CD4-positive, alpha-beta T cell (primary cell): ENCODE results near the gene C1QC. TPM values are rescaled to one million over a fixed set of nuclear protein-coding genes. Genes with fewer than 3 reads are reported as not detected.

Experiments
- ATAC-seq: fragments of 200-7000 bp; cut with Tn5 transposase; one replicate; pipeline ENCODE4 v1.10.0; 2022; ENCODE audit warnings: mild to moderate bottlenecking; ENCODE audit not compliant: poor library complexity
- CTCF ChIA-PET: fragments of 350-600 bp; sonication (Branson Sonifier 250); formaldehyde crosslinking; loops from one replicate; lab custom pipeline; 2021; ENCODE audit warnings: antibody characterized with exemption, inconsistent platforms; lab: Charles Lee
- POLR2A ChIA-PET: fragments of 350-600 bp; sonication (Branson Sonifier 250); formaldehyde crosslinking; loops from one replicate; lab custom pipeline; 2021; ENCODE audit warnings: antibody characterized with exemption, inconsistent platforms; lab: Charles Lee
- DNase-seq, 14 experiments: peaks; one replicate each; pipeline ENCODE4 v3.0.0-alpha.2; 2013 to 2020; ENCODE audit warnings: mixed read lengths in 2 of 14
- H3K27ac ChIP-seq, 2 donors: one replicate each; pipeline versions ENCODE4 v1.5.1 to v1.7.0; 2013; ENCODE audit warnings: low read length in 2 of 2, low read depth in 1 of 2, mild to moderate bottlenecking in 1 of 2
- H3K27me3 ChIP-seq, 2 experiments: 1 replicate in 1 of 2; 2 replicates in 1 of 2; pipeline versions ENCODE4 v1.6.1 to v1.7.0; 2013; ENCODE audit warnings: low read length in 2 of 2, control low read depth in 1 of 2, mild to moderate bottlenecking in 1 of 2, moderate library complexity in 1 of 2; ENCODE audit not compliant: insufficient read depth in 2 of 2, control insufficient read depth in 1 of 2
- H3K36me3 ChIP-seq: one replicate; pipeline ENCODE4 v1.6.1; 2013; ENCODE audit warnings: low read length, control low read depth; ENCODE audit not compliant: insufficient read depth
- H3K4me1 ChIP-seq: one replicate; pipeline ENCODE4 v1.6.1; 2013; ENCODE audit warnings: low read length, control low read depth; ENCODE audit not compliant: insufficient read depth
- H3K4me3 ChIP-seq: one replicate; pipeline ENCODE4 v1.5.1; 2013; ENCODE audit warnings: mild to moderate bottlenecking, low read length, moderate library complexity
- H3K9me3 ChIP-seq, 2 experiments: 1 replicate in 1 of 2; 2 replicates in 1 of 2; pipeline versions ENCODE4 v1.6.1 to v1.7.0; 2013; ENCODE audit warnings: low read length in 2 of 2, mild to moderate bottlenecking in 2 of 2, control low read depth in 1 of 2, moderate library complexity in 1 of 2; ENCODE audit not compliant: control insufficient read depth in 1 of 2, insufficient read depth in 1 of 2
- H3K27ac Mint-ChIP-seq: one replicate; pipeline ENCODE4 v1.8.0; 2020; ENCODE audit warnings: mixed read lengths
- H3K27me3 Mint-ChIP-seq: one replicate; pipeline ENCODE4 v1.8.0; 2021; ENCODE audit warnings: mixed read lengths
- H3K36me3 Mint-ChIP-seq: one replicate; pipeline ENCODE4 v1.8.0; 2021; ENCODE audit warnings: low read depth, mixed read lengths
- H3K4me1 Mint-ChIP-seq: one replicate; pipeline ENCODE4 v1.8.0; 2021; ENCODE audit warnings: low read depth, mixed read lengths
- H3K4me3 Mint-ChIP-seq: one replicate; pipeline ENCODE4 v1.8.0; 2020; ENCODE audit warnings: mild to moderate bottlenecking, mixed read lengths
- H3K9me3 Mint-ChIP-seq: one replicate; pipeline ENCODE4 v1.8.0; 2020; ENCODE audit warnings: mixed read lengths
- intact Hi-C, 2 experiments: fragments of 100-400 bp; cut with DNase I in 1 of 2; cut with micrococcal nuclease in 1 of 2; formaldehyde crosslinking; loops; one replicate each; pipeline versions ENCODE4 v1.15.1 to v1.9.0; 2023 to 2025; cut with DNase I, micrococcal nuclease
- total RNA-seq, 174 experiments: library from RNA in 2 of 174; stranded (reverse) in 2 of 174; gene quantifications; one replicate each; pipeline ENCODE4 v1.2.3 and lab custom pipeline; 2021 to 2026
- TF ChIP-seq, protein P1 (sequence below): fragments of 200-600 bp; IDR thresholded peaks from one replicate; pipeline ENCODE4 v1.8.0; 2022; ENCODE audit warnings: antibody characterized with exemption, mild to moderate bottlenecking

The C1QC gene
- total RNA-seq, 2 experiments from 2014 or later, result not detected

DNA sequence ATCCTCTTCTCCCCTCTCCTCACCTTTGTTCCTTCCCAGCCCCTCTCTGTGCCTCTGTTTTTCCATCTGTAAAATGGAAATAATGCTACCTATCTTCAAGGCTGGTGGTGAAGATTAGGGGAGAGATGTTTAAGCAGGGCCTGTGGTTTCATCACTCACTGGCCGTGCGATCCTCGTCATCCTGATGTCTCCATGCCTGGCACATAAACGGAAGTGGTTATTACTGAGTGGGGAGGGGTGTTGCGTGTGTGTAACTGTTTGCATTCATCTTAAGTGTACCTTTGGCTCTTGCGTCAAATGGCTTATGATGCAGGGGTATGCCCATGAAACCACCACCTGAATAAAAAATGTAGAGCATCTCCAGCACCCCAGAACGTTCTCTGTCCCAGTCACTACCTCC, 24.2 kb upstream of the C1QC start:
- no peaks in the 10 kb centered on the region for H3K4me1 Mint-ChIP-seq
- CTCF ChIA-PET, result no interaction called here

DNA sequence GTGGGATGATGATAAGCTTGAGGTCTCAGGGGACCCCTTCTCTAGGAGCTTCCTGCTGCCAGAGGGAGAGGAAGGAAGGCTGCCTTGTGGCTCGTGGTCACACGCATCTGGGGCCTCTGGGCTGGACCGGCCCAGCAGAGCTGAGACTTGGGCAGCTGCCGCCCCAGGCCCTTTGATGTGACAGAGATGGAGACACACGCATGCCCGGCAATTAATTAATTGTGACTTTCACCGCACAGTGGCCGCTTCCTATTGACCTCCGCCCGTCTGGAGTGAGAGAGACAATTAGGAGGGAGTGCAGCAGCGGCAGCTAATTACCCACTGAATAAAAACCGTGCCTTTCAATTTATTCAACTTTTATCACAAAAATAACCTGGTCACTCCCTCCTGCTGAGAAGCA, 23.6 kb upstream of the C1QC start:
- Mint-ChIP-seq H3K4me1 (no peaks in the 10 kb centered on the region), H3K36me3 (no peaks in the 10 kb centered on the region), H3K9me3 (no peaks in the 10 kb centered on the region), H3K4me3 (no peak overlapping the region), H3K27ac (no peak overlapping the region), H3K27me3 (peaks cover 49% of the 10 kb centered on the region)
- CTCF ChIA-PET, result no interaction called here
- POLR2A ChIA-PET, result no interaction called here
- no peak overlapping the region for H3K27ac ChIP-seq
- ATAC-seq (no peak), DNase-seq (no peak)
- intact Hi-C loops, result no loop called here
- H3K4me3 ChIP-seq, result no peak overlapping the region
- H3K4me1 ChIP-seq, result no peaks in the 10 kb centered on the region
- no peaks in the 10 kb centered on the region for H3K36me3 ChIP-seq
- H3K27me3 ChIP-seq, result peaks cover 23 to 29% of the 10 kb centered on the region in 2 experiments
- TF ChIP-seq, protein P1, sequence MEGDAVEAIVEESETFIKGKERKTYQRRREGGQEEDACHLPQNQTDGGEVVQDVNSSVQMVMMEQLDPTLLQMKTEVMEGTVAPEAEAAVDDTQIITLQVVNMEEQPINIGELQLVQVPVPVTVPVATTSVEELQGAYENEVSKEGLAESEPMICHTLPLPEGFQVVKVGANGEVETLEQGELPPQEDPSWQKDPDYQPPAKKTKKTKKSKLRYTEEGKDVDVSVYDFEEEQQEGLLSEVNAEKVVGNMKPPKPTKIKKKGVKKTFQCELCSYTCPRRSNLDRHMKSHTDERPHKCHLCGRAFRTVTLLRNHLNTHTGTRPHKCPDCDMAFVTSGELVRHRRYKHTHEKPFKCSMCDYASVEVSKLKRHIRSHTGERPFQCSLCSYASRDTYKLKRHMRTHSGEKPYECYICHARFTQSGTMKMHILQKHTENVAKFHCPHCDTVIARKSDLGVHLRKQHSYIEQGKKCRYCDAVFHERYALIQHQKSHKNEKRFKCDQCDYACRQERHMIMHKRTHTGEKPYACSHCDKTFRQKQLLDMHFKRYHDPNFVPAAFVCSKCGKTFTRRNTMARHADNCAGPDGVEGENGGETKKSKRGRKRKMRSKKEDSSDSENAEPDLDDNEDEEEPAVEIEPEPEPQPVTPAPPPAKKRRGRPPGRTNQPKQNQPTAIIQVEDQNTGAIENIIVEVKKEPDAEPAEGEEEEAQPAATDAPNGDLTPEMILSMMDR, result no peak
- H3K9me3 ChIP-seq, result peaks cover 0 to 7% of the 10 kb centered on the region in 2 experiments

More for the DNA sequence above, 24.2 kb upstream of the C1QC start:
- peaks cover 49% of the 10 kb centered on the region for H3K27me3 Mint-ChIP-seq
- H3K27ac Mint-ChIP-seq, result no peak overlapping the region
- H3K27ac ChIP-seq, result no peak overlapping the region
- no peak overlapping the region for H3K4me3 ChIP-seq
- no peak for DNase-seq
- peaks cover 0 to 7% of the 10 kb centered on the region in 2 experiments for H3K9me3 ChIP-seq
- POLR2A ChIA-PET, result no interaction called here
- peaks cover 26 to 29% of the 10 kb centered on the region in 2 experiments for H3K27me3 ChIP-seq
- TF ChIP-seq, protein P1, result no peak
- no peaks in the 10 kb centered on the region for H3K36me3 Mint-ChIP-seq
- H3K4me1 ChIP-seq, result no peaks in the 10 kb centered on the region
- H3K36me3 ChIP-seq, result no peaks in the 10 kb centered on the region
- no peaks in the 10 kb centered on the region for H3K9me3 Mint-ChIP-seq
- H3K4me3 Mint-ChIP-seq, result no peak overlapping the region
- ATAC-seq, result no peak
- intact Hi-C loops, result no loop called here

DNA sequence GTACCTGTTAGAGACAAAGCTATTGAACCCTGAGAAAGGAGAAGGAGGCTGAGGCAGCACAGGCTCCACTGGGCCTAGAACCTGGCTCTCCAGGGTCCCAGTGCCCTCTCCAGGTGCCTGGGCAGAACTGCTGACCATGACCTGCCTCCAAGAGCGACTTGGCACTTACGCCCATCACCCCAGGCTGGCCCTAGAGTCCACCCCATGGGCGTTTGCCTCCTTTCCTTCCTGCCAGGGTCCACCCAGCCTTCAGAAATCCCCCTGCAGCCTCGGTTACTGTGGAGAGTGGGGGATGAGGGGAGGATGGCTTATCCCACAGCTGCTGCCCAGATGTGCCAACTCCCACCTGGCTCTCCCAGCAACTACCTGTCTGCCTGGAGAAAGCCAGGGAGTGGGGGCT, 21.7 kb upstream of the C1QC start:
- Mint-ChIP-seq H3K36me3 (no peaks in the 10 kb centered on the region), H3K9me3 (no peaks in the 10 kb centered on the region), H3K27me3 (peaks cover 65% of the 10 kb centered on the region), H3K4me3 (no peak overlapping the region), H3K4me1 (no peaks in the 10 kb centered on the region), H3K27ac (no peak overlapping the region)
- Histone ChIP-seq H3K36me3 (no peaks in the 10 kb centered on the region), H3K9me3 (peaks cover 0 to 9% of the 10 kb centered on the region in 2 experiments), H3K4me1 (no peaks in the 10 kb centered on the region), H3K27me3 (peaks cover 21 to 34% of the 10 kb centered on the region in 2 experiments), H3K4me3 (no peak overlapping the region), H3K27ac (no peak overlapping the region)
- TF ChIP-seq, protein P1, result no peak
- POLR2A ChIA-PET, result no interaction called here
- DNase-seq (no peak), ATAC-seq (no peak)
- CTCF ChIA-PET, result no interaction called here
- intact Hi-C loops, result no loop called here
